HFF-Myc (cell line): ENCODE measurements around the gene DAZL.

Experiments used
- DNase-seq: peaks from one replicate; pipeline ENCODE4 v3.0.0-alpha.2; 2011; ENCODE audit warnings: low read depth; ENCODE audit errors: extremely low read depth
- H3K4me3 ChIP-seq: replicated peaks from 2 replicates; pipeline ENCODE4 v1.5.1; 2011; ENCODE audit warnings: low read depth, mild to moderate bottlenecking, control low read depth, low read length
- TF ChIP-seq, protein P1 (sequence below): IDR thresholded peaks from 2 replicates; pipeline ENCODE4 v1.5.1; 2012; ENCODE audit warnings: mild to moderate bottlenecking, low read depth, low read length, control low read depth; ENCODE audit errors: missing control alignments

DAZL gene

DNA sequence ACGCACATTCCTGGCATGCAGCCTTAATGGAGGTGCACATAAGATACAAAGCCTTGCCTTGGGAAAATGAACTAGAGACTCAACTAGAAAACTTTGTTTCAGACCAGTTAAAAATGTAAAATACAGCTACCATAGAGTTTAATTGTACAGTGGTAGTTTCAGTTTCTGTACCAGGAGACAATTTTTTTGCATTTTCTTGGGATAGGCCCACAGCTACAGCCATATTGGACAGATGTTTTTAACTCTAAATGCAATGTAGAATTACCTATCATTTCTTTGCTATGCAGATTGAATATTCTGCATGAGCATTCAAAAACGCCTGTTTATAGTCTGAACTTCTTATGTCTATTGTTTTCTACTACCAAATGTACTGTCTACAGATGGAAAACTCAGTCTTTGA is 20.3 kb downstream of the DAZL start:
- DNase-seq, result no peak
- TF ChIP-seq, protein P1, sequence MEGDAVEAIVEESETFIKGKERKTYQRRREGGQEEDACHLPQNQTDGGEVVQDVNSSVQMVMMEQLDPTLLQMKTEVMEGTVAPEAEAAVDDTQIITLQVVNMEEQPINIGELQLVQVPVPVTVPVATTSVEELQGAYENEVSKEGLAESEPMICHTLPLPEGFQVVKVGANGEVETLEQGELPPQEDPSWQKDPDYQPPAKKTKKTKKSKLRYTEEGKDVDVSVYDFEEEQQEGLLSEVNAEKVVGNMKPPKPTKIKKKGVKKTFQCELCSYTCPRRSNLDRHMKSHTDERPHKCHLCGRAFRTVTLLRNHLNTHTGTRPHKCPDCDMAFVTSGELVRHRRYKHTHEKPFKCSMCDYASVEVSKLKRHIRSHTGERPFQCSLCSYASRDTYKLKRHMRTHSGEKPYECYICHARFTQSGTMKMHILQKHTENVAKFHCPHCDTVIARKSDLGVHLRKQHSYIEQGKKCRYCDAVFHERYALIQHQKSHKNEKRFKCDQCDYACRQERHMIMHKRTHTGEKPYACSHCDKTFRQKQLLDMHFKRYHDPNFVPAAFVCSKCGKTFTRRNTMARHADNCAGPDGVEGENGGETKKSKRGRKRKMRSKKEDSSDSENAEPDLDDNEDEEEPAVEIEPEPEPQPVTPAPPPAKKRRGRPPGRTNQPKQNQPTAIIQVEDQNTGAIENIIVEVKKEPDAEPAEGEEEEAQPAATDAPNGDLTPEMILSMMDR, result no peak
- H3K4me3 ChIP-seq, result no peak overlapping the region

DNA sequence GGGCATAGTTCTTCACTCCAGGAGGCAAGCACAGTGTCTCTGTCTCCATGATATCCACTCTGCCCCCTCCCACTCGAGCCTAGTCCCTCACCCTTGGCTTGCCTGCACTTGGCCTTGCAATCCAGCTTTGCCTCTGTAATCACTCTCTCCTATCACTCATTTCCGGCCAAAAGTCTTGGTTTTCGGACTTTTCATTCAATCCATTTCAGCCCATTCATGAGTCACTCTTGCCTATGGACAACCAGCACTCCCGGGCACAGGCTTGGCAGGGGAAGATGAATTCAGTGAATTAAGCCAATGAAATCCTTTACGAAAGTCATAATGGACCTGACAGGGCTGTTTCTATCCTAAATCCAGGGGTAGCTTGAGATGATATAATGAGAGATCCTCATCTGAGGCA is 21.7 kb downstream of the DAZL start:
- TF ChIP-seq, protein P1, result no peak
- DNase-seq, result no peak
- no peak overlapping the region for H3K4me3 ChIP-seq

DNA sequence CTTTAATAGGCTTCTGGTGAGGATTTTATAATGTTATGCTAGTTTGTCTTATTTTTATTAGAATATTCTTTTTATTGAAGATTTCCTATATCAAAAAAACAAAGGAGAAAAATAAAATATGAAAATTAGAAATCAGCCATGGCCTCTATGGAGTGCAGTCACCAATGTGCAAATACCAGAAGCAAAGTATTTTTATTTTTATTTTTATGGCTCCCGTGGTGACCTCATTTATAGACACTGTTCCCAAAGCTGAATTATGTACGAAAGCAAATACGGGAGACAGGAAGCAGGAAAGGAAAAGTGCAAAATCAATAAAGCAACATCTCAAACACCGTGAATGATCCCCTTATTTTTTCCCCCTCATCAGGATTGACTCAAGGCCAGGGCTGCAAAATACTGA is 35.1 kb downstream of the DAZL start:
- TF ChIP-seq, protein P1, result no peak
- H3K4me3 ChIP-seq, result no peak overlapping the region
- no peak for DNase-seq

DNA sequence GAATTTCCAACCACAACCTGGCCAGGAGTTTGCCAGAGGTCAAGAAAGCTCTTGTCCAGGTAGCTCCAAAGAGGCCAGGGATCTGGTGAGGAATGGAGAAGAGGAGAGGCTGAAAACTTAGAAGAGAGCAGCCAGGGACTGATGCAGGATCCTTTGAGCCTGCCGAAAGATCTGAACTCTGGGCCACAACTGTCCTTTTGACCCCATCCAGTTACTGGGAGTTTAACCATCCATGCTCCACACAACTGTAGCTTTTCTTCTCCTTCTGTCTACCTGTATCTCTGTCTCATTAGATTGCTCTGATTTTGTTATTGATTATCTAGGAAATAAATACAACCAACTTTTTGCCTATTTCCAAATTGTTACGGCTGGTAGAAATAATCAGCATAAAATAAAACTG is 36.7 kb downstream of the DAZL start:
- no peak for DNase-seq
- TF ChIP-seq, protein P1, result no peak
- no peak overlapping the region for H3K4me3 ChIP-seq

DNA sequence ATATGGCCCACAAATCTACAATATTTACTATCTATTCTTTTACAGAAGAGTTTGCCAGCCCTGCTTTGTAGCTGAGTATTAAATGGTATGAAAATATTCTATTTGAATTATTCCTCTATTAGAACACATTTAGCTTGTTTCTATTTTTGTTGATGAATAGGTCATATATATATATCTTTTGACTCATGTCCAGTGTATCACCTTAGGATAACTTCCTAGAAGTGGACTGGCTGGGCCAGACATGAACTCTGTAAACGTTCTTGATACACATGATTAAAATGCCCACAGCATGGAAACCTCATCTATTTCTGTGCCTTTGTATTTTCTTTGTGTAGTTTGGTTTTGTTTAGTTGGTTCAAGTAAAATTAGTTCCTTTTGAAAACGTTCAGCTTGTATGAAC is 37.1 kb downstream of the DAZL start:
- no peak overlapping the region for H3K4me3 ChIP-seq
- TF ChIP-seq, protein P1, result no peak
- no peak for DNase-seq

DNA sequence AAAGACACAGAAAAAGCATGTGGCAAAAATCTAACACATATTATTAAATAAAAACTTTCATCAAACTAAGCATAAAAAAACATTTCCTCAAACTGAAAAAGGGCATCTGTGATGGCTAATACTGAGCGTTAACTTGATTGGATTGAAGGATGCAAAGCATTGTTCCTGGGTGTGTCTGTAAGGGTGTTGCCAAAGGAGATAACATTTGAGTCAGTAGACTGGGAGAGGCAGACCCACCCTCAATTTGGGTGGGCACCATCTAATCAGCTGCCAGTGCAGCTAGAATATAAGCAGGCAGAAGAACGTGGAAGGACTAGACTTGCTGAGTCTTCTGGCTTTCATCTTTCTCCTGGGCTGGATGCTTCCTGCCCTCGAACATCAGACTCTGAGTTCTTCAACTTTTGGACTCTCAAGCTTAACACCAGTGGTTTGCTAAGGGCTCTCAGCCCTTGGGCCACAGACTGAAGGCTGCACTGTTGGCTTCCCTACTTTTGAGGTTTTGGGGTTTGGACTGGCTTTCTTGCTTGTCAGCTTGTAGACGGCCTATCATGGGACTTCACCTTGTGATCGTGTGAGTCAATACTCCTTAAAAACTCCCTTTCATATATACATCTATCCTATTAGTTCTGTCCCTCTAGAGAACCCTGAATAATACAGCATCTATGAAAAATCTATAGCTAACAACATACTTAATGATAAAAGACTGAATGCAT is 45.4 kb downstream of the DAZL start:
- H3K4me3 ChIP-seq, result no peak overlapping the region
- DNase-seq, result no peak
- TF ChIP-seq, protein P1, result no peak

DNA sequence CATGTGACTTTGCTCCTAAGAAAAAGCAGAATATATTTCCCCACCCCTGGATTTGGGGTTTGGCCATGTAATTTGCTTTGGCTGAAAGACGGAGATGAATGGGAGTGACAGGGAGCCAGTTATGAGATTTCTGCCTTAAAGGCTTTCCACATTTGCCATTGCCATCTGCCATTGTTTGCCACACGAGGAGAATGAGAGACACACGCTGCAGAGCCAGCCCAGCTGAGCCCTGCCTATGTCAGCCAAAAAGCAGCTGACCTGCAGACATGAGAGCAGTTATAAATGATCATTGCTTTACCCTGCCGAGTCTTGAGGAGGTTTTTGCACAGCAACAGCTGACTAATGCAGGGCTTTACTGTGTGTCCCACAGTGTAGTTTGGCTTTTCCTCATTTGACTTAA is 51.1 kb downstream of the DAZL start:
- no peak for DNase-seq
- TF ChIP-seq, protein P1, result no peak

More for the DNA sequence above, 51.1 kb downstream of the DAZL start:
- no peak overlapping the region for H3K4me3 ChIP-seq
